Measurements from ENCODE around the gene DOK5. TPM values are rescaled to one million over a fixed set of nuclear protein-coding genes. Genes with fewer than 3 reads are reported as not detected.

Gene DOK5
- total and polyA plus RNA-seq, 2 of the 8 experiments (the other 6 are each of a cell fraction or from before 2014, with no cell fraction given) = 8.9 to 15.0 TPM

GRCh38 chr20:54605319-54605718 is 129.9 kb downstream of the DOK5 start (continued):
- TF ChIP-seq TAF7 (optimal IDR thresholded peaks at IDR 0.05; ENCODE audit: borderline replicate concordance, low read depth, low read length) = no peak
- TF ChIP-seq POU5F1 (IDR thresholded peaks at IDR 0.05; ENCODE audit: low read depth, low read length) = no peak
- TF ChIP-seq MAX (IDR thresholded peaks at IDR 0.05) = no peak
- TF ChIP-seq CREB1 (IDR thresholded peaks at IDR 0.05) = no peak
- TF ChIP-seq JUND (IDR thresholded peaks at IDR 0.05; ENCODE audit: low read length) = no peak
